C1 segment of cervical spinal cord (tissue), 14 donors: ENCODE results near the gene TRABD.
"Not testable (repeated sequence)": the region's sequence is repeated elsewhere in the genome, so short reads cannot be mapped to it uniquely, and the experiment has no call there.

Experiments used
- DNase-seq, 14 donors: peaks; one replicate each; lab custom pipeline; 2025; lab: John Stamatoyannopoulos, UW

TRABD gene

GRCh38 chr22:50151571-50152537, 33.9 kb upstream of the TRABD start:
- no peak for DNase-seq

- no peak for DNase-seq
Measured at GRCh38 chr22:50153056-50153755, 32.5 kb upstream of the TRABD start.

GRCh38 chr22:50153756-50154140, 32.0 kb upstream of the TRABD start:
- DNase-seq: no peak

GRCh38 chr22:50157709-50158375, 27.9 kb upstream of the TRABD start:
- DNase-seq: peak in 1 of 14 donors; percentile 91

- no peak for DNase-seq
Measured at GRCh38 chr22:50160947-50161346, 24.8 kb upstream of the TRABD start.

GRCh38 chr22:50161508-50162390, 24.0 kb upstream of the TRABD start:
- no peak for DNase-seq

GRCh38 chr22:50162391-50162956, 23.2 kb upstream of the TRABD start:
- DNase-seq: no peak

GRCh38 chr22:50165436-50166123, 20.1 kb upstream of the TRABD start:
- no peak for DNase-seq

GRCh38 chr22:50167689-50168489, 17.8 kb upstream of the TRABD start:
- no peak for DNase-seq

GRCh38 chr22:50168490-50169180, 17.1 kb upstream of the TRABD start:
- not testable (repeated sequence) for DNase-seq

- DNase-seq: no peak
Measured at GRCh38 chr22:50169181-50169759, 16.4 kb upstream of the TRABD start.

GRCh38 chr22:50169774-50170341, 15.9 kb upstream of the TRABD start:
- DNase-seq: no peak

- DNase-seq: no peak
Measured at GRCh38 chr22:50170453-50171318, 15.0 kb upstream of the TRABD start, which contains the start of gene PANX2. TSS of gene PANX2 (plus strand) at chr22:50170731. CDS start at chr22:50170731, 0 bp downstream.

GRCh38 chr22:50171319-50171964, 14.3 kb upstream of the TRABD start:
- no peak for DNase-seq

GRCh38 chr22:50171965-50172421, 13.7 kb upstream of the TRABD start:
- DNase-seq: no peak

- DNase-seq: no peak
Measured at GRCh38 chr22:50173311-50173982, 12.3 kb upstream of the TRABD start.
